ENCODE results near the gene PTPN13. TPM values are rescaled to one million over a fixed set of nuclear protein-coding genes. Genes with fewer than 3 reads are reported as not detected.
"Not testable (repeated sequence)": the region's sequence is repeated elsewhere in the genome, so short reads cannot be mapped to it uniquely, and the experiment has no call there.

The PTPN13 gene
- total RNA-seq, 1 experiment from 2014 or later: 6.8 TPM

DNA sequence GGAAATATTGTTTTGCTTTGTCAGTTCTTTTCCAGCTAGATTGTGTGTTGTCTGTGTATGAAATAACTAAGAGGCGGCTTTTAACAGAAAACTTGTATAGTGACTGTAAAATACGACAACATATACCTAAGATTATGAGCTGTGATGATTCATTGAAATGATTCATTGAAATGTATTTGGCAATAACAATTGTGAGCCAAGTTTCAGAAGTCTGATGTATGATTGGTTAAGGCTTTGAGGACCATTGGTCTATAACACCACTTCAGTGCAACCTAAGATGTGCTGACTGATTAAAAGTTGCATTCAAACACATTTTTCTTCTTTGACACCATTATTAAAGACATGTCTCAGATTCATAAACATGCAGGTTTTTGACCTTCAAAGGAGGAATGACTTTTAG lies 76.6 kb downstream of the PTPN13 start:
- DNase-seq (ENCODE audit: low read depth): no peak
- in situ Hi-C loops (cut with HindIII; ENCODE audit: low pct_unique_long_range_greater_than_20kb, low sequenced_read_pairs): no loop called here

DNA sequence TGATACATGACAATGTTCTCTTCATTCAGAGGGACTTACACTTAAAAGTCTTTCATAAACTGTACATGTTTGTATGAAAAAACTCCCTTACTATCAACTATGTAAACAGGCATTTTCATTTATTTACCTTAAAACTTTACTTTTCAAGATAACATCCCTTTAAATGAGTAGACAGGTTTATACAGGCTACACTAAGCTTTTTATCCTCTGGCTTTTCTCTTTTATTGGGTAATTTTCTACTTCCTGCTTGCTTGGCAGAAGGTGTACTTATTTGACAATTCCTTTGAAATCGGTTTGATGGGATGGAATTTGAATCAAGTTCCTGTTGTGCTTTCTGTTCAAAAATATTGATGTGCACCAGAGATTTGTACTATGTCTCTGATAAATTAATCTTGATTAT lies 81.4 kb downstream of the PTPN13 start:
- in situ Hi-C loops (cut with HindIII; ENCODE audit: low pct_unique_long_range_greater_than_20kb, low sequenced_read_pairs): no loop called here
- no peak for DNase-seq (ENCODE audit: low read depth)

DNA sequence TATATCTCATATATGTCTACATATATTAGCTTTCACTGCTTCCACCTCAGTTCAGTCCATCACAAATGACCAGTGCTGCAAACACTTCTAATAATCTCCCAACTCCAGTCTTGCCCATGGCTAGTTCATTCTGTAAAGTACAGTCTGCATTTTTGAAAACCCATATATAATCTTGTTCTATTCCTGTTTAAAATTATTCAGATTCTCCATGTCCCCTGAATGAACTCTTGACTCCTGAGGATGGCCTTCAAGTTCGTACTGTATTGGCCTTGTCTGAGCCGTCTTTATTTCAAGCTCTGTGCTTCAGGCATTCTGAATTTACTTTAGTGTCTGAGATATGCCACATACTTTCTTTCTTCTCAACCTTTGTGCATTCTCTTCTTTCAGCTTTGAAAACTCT lies 84.7 kb downstream of the PTPN13 start:
- in situ Hi-C loops (cut with HindIII; ENCODE audit: low pct_unique_long_range_greater_than_20kb, low sequenced_read_pairs): no loop called here
- DNase-seq (ENCODE audit: low read depth): no peak

DNA sequence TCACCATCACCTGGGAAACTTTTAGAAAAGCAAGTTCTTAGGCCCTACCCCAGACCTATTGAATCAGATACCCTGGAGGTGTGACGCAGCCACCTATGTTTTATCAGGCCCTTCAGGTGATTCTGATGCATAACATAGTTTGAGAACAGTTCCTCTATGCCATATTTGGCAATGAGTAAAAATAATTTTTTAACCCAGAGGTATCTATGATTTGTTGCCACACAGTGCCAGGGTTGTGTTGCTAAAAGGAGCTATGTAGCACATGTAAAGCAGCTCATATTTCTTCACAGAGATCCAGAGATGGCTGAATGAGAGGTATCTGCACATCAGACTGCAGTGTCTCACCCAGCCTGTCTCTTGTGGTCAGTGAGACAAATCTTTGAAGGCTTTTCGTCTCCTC lies 85.3 kb downstream of the PTPN13 start:
- in situ Hi-C loops (cut with HindIII; ENCODE audit: low pct_unique_long_range_greater_than_20kb, low sequenced_read_pairs): no loop called here
- no peak for DNase-seq (ENCODE audit: low read depth)

DNA sequence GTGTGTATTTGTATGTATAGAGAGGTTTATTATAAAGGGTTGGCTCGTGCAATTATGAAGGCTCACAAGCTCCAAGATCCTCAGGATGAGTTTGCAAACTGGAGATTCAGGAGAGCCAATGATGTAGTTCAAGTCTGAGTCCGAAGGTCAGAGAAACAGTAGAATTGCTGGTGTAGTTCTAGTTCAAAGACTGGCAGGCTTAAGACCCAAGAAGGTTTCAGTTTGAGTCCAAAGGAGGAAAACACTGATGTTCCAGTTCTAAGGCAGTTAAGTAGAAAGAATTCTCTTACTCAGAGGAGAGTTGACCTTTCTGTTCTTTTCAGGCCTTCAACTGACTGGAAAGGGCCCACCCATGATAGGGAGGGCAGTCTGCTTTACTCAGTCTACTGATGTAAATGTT lies 89.1 kb downstream of the PTPN13 start:
- no peak for DNase-seq (ENCODE audit: low read depth)
- in situ Hi-C loops (cut with HindIII; ENCODE audit: low pct_unique_long_range_greater_than_20kb, low sequenced_read_pairs): no loop called here

DNA sequence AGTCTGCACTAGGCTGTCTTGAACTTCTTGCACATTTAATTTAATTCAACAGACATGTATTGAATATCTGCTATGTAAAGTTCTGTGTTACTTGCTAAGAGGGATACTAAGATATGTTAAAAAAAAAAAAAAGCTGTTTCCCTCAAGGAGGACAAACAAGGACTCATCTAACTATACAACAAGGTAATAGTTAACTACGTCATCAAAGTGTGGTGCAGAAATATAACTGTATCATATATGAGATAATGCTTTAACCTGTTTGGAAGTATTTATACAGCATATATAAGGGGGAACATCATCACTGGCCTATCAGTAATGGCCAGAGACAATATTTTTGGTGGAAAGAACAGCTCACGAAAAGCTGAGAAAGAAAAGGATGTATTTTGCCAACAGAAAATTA lies 89.9 kb downstream of the PTPN13 start:
- in situ Hi-C loops (cut with HindIII; ENCODE audit: low pct_unique_long_range_greater_than_20kb, low sequenced_read_pairs): no loop called here
- DNase-seq (ENCODE audit: low read depth): no peak

DNA sequence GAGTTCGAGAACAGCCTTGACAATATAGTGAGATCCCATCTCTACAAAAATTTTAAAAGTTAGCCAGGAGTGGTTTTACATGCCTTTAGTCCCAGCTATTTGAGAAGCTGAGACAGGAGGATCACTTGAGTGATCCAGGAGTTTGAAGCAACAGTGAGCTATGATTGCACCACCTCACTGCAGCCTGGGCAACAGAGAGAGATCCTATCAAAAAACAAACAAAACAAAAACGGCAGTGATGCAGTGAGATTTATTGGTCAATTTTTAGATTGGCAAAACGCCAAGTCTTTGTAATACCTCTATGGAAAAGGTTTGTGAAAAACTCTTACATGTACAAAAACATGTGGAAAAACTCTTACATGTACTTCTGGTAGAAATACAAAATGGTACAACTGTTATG lies 91.3 kb downstream of the PTPN13 start:
- in situ Hi-C loops (cut with HindIII; ENCODE audit: low pct_unique_long_range_greater_than_20kb, low sequenced_read_pairs): no loop called here
- peak; percentile 43 for DNase-seq (ENCODE audit: low read depth)

DNA sequence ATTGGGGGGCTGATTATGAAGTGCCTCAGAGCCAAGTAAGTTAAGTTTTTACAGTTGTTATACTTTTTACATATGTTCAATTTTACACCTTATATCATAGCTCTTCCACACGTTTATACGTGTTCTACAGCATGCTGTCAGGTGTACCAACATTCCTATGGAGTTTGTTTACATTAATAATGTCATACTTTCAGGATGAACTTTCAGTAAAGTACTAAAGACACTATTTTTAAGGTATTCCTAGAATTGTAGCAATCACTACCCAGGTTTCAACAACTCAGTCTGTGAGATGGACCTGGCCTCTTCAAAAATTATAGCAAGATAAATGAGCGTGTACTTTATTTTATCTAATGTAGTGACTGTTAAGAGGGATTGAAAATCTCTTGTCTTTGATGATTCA lies 92.6 kb downstream of the PTPN13 start:
- DNase-seq (ENCODE audit: low read depth): no peak
- in situ Hi-C loops (cut with HindIII; ENCODE audit: low pct_unique_long_range_greater_than_20kb, low sequenced_read_pairs): no loop called here

DNA sequence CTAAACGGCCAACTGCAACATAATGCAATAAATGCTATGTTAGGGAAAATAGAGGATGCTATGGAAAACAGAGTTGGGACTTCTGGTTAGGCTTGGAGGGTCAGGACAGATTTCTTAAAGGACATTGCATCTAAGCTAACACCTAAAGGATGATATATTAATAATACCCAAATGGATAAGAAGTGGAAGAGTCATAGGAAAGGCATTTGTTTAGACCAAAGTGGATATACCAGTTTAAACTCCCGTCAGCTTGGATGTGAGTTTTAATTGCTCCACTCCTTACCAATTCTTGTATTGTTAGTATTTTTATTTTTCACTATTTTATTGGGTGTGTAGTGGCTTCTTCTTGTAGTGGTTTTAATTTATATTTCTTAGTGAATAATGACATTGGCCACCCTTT lies 93.9 kb downstream of the PTPN13 start:
- in situ Hi-C loops (cut with HindIII; ENCODE audit: low pct_unique_long_range_greater_than_20kb, low sequenced_read_pairs): no loop called here
- DNase-seq (ENCODE audit: low read depth): no peak

DNA sequence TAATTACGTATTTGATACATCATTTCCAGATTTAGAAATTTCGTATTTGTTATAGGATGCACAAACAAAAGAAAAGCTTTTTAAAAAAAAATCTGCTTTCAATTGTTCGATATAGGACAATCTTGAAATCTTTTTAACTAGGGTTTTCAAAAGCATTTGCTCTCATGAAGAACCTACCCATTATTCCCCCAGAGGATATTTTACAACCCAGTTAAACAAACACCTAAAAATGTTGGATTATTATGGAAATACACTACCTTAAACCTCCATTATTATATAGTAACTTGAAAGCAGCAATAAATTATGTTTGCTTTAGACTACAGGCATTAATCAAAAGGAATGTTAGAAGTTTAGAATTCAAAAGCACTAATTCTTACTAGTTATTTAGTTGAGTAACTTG lies 110.5 kb downstream of the PTPN13 start:
- DNase-seq (ENCODE audit: low read depth): no peak
- in situ Hi-C loops (cut with HindIII; ENCODE audit: low pct_unique_long_range_greater_than_20kb, low sequenced_read_pairs): no loop called here

DNA sequence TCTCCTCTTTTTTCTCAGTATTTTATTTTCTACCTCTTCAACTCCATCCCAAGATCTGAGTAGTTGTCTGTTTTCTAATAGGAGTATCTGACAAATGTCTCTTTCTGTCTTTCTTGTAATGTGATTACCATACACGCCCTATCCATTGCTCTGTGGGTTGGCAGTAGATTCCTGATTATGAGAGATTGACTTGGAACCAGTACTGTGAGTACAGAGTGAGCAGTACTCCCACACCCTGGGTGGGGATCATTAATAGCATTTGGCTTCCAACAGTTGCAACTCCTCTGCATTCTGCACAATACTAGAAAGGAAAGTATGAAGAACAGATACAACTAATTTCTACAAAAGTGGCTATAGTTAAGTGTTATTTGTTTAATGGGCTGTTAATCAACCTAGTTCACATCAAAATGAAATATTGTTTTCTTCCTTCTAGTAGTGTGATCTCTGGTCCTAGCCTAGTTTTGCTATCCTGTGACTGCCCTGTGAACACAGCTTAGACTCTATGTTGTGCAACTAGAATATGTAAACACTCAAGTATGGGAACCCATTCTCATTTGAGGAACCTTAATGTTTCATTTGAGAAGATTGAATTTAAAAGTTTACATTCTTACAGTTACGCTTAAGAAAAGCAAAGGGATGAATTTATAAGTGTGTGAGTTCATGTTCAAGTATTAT lies 112.9 kb downstream of the PTPN13 start:
- in situ Hi-C loops (cut with HindIII; ENCODE audit: low pct_unique_long_range_greater_than_20kb, low sequenced_read_pairs): no loop called here

DNA sequence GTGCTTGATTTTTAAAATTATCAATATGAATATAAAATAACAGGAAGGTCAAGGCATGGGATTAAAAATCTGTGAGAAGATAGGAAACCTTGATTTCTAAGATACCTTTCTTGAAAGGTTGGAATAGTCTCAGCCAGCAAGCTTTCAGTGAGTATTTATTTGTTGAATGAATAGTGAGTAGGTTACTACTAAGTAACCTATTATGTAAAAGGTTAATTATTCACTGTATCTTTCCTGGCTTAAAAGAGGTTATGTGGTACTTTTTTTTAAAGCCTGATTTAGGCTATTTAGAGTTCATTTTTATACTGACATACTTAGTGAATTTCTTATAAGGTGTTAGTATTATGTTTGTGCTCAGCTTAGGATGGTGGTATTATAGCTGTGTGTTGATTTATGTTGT lies 123.5 kb downstream of the PTPN13 start:
- peak; percentile 56 for DNase-seq (ENCODE audit: low read depth)
- in situ Hi-C loops (cut with HindIII; ENCODE audit: low pct_unique_long_range_greater_than_20kb, low sequenced_read_pairs): no loop called here

More for the DNA sequence above, 112.9 kb downstream of the PTPN13 start:
- DNase-seq (ENCODE audit: low read depth): no peak

DNA sequence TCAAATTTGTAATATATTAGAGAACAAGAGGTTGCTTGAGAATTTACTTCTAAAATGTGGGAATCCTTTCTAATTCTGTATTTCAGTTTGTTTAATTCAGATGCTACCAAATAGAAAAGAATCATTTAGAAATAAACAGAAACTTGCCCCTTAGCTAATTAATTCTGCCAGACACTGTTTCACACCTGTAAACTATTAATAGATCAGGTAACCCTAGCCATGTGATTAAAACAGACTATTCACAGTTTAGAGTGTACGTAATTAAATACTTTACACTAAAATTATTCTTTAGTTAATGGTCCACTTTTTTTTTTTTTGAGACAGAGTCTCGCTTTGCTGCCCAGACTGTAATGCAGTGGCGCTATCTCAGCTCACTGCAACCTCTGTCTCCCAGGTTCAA lies 124.0 kb downstream of the PTPN13 start:
- in situ Hi-C loops (cut with HindIII; ENCODE audit: low pct_unique_long_range_greater_than_20kb, low sequenced_read_pairs): no loop called here
- no peak for DNase-seq (ENCODE audit: low read depth)

DNA sequence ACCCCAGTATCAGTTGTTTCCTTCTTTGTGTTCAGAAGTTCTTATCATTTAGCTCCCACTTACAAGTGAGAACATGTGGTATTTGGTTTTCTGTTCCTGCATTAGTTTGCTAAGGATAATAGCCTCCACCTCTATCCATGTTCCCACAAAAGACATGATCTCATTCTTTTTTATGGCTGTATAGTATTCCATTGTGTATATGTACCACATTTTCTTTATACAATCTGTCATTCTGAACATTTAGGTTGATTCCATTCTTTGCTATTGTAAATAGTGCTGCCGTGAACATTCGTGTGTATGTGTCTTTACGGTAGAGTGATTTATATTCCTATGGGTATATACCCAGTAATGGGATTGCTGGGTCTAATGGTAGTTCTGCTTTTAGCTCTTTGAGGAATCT lies 125.0 kb downstream of the PTPN13 start:
- DNase-seq (ENCODE audit: low read depth); in situ Hi-C loops (cut with HindIII; ENCODE audit: low pct_unique_long_range_greater_than_20kb, low sequenced_read_pairs): not testable (repeated sequence)

DNA sequence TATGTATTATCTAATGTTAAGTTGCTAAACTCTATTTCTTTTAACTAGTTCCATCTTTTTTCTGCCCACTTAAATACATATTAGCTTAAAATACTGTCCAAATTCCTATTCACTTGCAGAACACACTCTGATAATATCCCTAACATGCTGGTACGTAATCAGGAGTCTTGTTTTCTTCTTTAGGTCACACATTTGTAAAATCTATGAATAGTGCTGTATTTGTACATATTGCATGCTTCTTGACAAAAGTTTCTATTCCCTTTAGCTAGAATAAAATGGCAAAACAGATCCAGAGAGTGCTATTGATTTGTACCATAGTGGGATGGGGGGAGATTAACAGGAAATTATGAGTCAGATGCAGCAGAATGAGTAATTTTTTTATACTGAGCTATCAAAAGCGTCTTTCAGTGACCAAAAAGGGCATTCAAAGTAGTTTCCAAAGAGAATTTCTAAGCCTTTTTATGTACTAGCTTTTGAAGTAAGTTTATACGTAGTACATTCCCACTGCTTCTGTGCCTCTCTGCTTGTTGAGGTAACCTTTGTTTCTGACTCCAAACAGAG lies 126.5 kb downstream of the PTPN13 start:
- in situ Hi-C loops (cut with HindIII; ENCODE audit: low pct_unique_long_range_greater_than_20kb, low sequenced_read_pairs): no loop called here
- no peak for DNase-seq (ENCODE audit: low read depth)

DNA sequence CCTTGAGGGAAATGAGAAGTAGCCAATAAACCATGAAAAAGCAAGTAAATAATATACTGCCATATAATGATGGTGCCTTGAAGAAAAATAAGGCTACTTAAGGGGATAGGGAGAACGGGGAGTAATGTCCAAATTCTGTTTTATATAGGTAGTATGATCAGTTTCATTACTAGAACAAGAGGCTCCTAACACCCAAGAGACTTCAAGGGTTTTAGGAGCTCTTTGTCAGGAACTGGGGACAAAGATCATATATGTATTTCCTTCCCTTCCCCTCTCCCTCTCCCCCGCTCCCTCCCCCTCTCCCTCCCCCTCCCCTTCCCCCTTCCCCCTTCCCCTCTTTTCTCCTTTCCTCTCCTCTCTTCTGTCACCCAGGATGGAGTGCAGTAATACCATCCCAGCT lies 127.3 kb downstream of the PTPN13 start:
- DNase-seq (ENCODE audit: low read depth): no peak
- in situ Hi-C loops (cut with HindIII; ENCODE audit: low pct_unique_long_range_greater_than_20kb, low sequenced_read_pairs): no loop called here

DNA sequence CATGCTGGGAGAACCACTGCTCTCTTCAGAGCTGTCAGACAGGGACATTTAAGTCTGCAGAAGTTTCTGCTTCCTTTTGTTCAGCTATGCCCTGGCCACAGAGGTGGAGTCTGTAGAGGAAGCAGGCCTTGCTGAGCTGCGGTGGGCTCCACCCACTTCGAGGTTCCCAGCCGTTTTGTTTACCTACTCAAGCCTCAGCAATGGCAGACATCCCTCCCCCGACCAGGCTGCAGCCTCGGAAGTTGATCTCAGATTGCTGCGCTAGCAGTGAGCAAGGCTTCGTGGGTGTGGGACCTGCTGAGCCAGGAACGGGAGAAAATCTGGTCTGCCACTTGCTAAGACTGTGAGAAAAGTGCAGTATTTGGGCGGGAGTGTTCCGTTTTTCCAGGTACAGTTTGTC lies 136.2 kb downstream of the PTPN13 start:
- no peak for DNase-seq (ENCODE audit: low read depth)

DNA sequence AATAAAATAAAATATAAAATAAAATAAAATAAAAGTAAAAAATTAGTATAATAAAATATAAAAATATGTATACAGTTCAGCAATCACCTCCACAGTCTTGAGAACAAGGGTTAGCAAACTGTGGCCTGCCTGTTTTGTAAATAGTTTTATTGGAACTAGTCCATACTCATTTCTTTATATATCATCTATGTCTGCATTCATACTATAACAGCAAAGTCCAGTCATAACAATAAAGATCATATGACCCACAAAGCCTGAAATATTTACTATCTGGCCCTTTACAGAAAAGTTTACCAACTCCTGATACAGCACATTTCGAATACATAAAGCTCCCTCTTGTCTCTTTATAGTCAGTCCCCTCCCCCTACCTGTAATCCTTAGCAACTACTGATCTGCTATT lies 143.1 kb downstream of the PTPN13 start:
- in situ Hi-C loops (cut with HindIII; ENCODE audit: low pct_unique_long_range_greater_than_20kb, low sequenced_read_pairs): no loop called here

More for the DNA sequence above, 136.2 kb downstream of the PTPN13 start:
- in situ Hi-C loops (cut with HindIII; ENCODE audit: low pct_unique_long_range_greater_than_20kb, low sequenced_read_pairs): no loop called here

DNA sequence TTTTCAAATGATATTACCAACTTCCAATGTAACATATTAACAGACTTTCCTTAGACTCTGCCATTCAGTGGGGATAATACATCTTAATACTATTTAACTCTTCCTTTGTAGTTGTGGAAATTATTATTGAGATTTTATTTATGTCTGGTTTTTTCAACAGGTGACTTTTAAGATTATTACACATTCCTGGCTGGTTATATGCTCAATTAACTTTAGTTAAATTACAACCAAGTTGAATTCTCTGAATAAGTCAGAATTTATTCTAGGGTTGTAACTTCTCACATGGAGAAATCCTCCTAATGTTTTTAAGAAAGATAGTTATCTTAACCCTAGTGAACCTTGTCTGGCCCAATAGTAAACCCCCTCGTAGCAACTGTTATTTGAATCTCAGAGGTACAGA lies 147.7 kb downstream of the PTPN13 start:
- in situ Hi-C loops (cut with HindIII; ENCODE audit: low pct_unique_long_range_greater_than_20kb, low sequenced_read_pairs): no loop called here
- DNase-seq (ENCODE audit: low read depth): peak; percentile 55

More for the DNA sequence above, 143.1 kb downstream of the PTPN13 start:
- no peak for DNase-seq (ENCODE audit: low read depth)

DNA sequence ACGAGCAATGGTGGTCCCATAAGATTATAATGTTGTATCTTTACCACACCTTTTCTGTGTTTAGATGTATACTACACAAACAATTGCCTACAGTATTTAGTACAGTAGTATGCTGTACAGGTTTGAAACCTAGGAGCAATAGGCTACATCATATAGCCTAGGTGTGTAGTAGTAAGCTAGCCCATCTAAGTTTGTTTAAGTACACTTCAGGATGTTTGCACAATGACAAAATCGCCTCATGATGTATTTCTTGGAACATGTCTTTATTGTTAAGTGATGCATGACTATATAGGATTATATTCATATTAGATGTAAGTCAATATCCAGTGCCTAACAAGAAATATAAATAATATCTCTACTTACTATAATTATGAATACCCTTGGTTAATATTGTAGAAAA lies 150.5 kb downstream of the PTPN13 start:
- in situ Hi-C loops (cut with HindIII; ENCODE audit: low pct_unique_long_range_greater_than_20kb, low sequenced_read_pairs): no loop called here
- DNase-seq (ENCODE audit: low read depth): no peak

Measured in Caki2 (cell line).